Activated CD4-positive, alpha-beta T cell treated with anti-CD3 and anti-CD28 coated beads, Interleukin-2, amount 50 U/mL, for 4 hours (primary cell): ENCODE data around the gene PDE6B.

Experiments
- DNase-seq, 2 experiments: peaks; one replicate each; pipeline ENCODE4 v3.0.0-alpha.2; 2020

Gene PDE6B

DNA sequence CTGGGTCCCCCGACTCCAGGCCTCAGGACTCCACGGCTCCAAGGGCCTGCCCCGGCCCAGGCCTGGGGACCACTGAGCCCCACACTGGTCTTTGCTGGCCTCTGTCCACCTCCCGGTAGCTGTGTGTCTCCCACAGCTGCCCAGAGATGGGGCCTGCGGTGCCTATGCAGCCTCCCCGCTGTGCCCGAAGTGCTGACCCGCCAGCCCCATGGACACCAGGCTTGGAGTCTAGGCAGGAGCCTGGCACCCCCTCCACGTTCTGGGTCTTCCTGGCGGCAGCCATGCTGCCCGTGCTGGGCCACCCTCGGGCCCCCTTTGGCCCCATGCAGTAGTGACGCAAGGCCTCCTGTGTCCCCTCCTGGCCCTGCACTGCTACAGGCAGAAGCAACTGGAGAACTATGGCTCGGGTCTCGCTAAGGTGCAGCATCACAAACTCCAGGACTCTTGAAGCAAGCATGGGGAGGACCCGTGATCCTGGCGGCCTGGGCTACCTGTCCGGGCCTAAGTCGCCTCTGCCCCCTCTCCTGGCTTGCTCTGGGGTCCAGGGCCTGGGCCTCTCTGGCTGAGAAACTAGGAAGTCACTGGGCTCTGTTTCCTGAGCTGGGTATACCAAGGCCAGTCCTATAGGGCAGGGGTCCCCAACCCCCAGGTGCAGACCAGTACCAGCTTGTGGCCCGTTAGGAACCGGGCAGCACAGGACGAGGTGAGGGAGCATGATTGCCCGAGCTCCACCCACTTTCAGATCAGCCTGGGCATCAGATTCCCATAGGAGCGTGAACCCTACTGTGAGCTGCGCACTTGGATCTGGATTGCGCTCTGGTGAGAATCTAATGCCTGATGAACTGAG, 49.9 kb downstream of the PDE6B start:
- DNase-seq = no peak

DNA sequence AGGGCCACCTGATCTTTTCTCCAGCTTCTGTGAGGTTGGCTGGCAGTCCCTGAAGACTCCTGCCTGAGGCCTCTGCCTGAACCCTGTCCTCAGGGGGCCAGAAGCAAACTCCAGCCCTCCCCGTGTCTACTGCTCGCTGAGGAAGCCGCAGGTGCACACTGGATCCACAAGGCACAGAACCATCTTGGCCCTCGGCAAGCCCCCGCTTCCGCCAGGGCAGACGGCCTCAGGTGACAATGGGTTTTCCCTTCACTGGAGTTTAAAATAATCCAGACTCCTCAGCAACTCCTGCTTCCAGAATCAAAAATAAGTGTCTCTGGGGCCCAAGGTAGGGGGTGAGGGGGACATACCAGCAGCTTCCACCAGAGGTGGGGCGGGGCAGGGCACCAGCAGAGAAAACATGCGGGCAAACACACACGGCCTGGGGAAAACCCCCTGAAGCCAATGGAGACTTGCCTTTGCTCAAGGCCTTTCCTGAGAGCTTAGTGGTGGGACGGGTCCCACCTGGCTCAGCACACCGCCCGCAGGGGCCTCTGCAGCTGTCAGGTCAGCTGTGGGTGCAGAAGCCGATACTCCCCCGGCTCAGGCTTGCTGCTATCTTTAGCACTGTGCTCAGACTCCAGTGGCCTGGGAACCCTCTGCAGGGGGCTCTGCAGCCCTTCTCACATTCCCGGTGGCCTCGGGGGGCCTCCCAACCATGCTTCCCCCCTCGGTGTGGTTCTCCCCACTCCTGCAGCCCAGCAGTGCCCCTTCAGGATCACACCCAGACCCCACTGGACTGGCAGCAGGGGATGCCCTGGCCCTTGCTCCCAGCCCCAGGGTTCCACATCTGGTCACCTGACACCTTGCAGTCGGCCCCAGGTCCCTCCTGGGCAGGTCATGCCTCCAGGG, 50.9 kb downstream of the PDE6B start:
- no peak for DNase-seq

DNA sequence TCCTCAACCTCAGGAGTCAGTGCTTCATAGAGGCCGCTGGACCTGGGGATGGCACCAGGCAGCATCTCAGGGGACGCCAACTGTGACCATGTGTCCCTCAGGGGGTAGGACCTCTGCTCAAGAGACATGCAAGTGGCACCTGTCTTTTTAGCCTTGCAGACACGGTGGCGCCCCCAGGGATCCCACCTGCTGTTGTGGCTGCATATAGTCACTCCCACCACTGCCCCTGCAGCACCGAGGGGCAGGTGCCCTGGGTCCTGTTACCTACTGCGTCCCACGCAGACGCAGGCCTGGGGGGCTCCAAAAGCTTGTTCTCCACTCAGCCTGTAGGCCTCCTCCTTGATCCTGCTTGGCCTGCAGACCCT, 51.5 kb downstream of the PDE6B start:
- no peak for DNase-seq

DNA sequence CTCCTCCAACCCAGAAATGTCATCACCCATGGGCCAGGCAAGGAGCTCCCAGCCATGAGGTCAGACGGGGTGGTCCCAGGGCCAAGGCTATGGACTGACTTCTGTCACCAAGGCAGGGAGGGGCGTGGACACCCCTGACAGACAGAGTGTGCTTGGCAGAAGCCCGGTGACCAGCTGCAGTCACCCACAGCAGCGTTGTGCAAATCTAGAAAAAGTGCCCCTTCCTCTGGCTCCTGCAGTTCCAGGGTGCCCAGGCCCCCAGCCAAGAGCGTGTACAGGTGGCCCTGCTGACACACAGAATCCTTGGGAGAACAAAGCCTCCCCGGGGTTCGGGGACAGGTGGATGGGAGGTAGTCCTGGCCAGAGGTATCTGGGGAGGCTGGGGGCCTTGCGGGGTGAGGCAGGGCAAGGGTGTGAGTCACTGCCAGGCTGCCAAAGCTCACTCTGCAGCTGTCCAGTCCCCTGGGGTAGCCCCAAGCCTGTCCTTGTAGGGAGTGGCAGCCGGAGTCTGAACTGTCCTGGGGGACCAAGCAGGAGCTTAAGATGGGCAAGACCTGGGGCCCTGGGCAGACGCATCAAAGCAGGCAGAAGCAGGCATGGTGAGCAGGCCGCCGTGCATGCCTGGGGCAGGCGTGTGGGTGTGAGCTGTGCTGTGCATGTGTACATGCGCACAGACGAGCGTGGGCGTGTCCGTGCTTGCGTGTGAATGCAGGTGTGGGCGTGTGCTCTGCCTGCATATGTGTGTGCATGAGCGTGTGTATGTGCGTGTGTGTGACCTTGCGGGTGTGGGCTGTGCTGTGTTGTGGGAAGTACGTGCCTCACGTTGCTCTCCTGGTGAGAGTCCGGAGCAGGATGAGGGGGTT, 52.3 kb downstream of the PDE6B start:
- peak in 1 of 2 experiments; percentile 40 for DNase-seq

DNA sequence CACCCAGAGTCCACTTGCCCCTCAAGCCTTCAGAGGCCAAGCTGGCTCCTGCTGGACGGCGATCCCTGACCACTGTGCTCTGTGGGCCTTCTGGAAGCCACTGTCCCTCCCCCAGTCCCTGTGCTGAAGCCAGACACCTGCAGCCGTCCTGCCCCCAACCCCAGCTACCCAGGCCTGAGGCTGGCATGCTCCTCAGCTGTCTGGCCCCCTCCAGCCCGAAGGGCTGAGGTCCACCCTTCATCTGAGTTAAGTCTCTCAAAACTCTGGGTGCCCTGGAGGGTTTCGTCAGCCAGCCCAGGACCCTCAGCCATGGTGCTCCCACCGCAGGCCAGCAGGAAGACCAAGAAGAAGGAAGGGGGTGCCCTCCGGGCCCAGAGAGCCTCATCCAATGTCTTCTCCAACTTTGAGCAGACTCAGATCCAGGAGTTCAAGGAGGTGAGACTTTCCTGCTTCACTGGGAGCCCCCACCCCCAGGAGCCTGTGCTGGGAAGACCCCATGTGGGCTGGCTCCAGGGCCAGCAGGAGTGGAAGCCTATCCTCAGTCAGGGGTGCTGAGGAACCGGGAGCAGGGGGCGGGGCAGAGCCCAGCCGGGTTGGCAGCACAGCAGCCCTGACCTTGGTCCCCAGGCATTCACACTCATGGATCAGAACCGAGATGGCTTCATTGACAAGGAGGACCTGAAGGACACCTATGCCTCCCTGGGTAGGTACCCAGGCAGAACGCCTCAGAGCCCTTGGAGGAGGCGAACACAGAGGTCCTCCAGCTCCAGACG, 53.1 kb downstream of the PDE6B start:
- DNase-seq = no peak

DNA sequence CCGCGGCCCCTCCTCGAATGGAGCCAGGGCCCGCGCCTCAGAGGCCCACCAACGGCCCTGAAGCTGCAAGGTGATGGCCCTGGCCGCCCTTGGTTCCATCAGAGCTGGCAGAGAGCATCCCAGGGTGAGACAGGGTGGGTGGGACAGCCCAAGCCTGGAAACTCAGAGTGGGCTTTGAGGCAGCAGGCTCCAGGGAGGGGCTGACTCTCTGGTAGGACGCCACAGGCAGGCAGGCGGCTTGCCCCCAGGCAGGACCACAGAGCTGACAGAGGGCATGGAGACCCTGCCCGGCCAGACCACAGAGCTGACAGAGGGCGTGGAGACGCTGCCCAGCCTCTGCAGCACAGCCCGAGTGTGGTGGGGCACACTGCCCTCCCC, 53.7 kb downstream of the PDE6B start:
- no peak for DNase-seq

DNA sequence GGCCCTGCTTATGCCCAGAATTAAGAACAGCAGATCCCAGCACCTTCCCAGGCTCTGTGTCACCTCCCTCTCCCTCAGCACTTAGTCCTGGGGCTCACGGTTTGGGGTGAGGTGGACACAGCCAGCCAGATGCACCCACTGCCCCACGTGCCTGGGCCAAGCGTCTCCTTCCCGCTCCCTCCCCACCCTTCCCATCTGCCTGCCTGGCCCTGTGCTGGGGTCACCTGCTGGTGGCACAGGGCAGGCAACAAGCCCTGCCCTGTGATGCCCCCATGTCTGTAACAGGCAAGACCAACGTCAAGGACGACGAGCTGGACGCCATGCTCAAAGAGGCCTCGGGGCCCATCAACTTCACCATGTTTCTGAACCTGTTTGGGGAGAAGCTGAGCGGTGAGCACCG, 54.3 kb downstream of the PDE6B start:
- DNase-seq = no peak

DNA sequence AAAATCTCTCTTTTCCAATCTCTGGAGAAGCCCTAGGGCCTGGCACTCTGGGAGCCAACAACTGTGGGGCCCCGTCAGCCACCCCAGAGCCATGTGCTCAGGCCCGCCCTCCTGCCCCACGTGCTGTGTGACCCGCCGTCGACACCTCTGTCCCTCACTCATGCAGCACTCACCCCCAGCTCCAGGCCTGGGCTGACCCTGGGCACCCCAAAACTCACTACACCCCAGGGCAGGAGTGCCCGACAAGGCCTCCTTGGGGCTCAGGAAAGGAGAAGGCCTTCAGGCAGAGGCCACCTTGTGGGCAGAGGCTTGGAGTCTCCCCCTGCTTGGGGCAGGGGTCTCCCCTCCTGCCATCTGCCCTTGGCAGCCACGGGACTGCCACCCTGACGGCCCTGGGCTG, 54.7 kb downstream of the PDE6B start:
- no peak for DNase-seq

DNA sequence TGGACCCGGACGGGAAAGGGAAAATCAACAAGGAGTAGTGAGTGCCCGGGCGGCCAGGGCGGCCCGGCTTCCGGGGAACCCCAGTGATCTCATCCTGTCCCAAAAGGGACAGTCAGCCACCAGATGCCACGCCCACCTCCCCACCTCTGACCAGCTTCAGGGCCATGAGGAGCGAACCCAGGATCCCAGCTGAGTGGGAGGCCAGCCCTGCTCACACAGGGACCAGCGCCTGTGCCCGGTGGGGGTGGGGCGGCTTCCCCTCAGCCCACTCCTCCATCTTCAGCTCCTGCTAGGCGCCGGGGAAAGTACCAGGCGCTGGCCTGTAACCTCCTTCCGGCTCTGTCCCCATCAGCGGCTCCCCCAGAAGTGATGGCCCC, 55.2 kb downstream of the PDE6B start:
- DNase-seq = no peak

DNA sequence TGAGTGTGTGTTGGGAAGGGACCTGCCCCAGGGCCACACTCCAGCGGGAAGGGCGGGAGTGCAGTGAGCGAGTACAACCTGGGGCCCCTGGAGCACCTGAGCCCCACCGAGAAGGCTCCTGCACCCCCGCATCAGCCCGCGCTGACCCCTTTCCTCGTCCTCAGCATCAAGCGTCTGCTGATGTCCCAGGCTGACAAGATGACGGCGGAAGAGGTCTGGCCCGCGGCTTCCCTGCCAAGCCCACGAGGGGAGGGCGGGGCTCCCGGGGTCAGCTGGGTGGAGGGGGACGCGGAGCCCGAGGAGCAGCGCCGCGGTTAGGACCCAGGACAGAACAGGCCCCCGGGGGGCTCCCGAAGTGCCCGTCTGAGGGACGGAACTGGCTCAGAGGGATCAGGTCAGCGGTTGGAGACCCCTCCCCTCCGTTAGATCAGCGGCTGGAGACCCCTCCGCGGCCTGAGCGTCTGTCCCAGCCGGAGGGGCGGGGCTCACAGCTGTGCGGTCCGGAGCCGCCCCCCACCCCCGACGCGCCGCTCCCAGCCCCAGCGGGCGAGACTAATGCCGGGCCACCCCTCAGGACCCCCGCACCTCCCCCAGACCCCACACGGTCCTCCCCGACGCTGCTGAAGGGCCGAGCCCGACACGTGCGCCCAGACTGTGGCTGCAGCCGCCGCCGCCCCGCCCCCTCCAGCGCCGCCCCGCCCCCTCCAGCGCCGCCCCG, 55.7 kb downstream of the PDE6B start:
- DNase-seq = no peak

DNA sequence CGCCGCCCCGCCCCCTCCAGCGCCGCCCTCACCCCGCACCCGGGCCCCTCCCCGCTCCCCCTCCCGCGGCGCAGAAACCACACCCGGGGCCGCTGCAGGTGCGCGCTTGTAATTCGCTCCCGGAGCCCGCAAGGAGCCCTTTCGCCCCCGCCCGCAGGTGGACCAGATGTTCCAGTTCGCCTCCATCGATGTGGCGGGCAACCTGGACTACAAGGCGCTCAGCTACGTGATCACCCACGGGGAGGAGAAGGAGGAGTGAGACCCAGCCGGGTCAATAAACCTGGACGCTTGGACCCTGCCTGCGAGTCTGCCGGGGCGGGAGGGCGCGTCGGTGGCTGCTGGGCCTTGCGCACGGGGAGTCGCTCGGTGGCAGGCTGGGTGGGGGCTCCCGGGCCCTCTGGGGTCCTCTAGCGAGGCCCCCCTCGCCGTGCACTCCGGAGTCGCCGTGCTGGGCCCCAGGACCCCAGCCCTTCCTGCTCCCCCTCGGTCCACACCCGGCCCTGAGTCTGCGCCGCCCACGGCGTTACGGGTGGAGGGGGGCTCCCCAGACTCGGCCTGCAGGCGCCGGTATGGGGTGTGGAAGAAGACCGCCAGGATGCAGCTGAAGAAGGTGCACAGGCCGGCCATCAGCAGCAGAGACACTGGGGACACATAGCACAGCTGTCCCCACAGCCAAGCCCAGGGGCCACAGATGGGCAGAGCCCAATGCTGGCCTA, 56.5 kb downstream of the PDE6B start:
- no peak for DNase-seq

DNA sequence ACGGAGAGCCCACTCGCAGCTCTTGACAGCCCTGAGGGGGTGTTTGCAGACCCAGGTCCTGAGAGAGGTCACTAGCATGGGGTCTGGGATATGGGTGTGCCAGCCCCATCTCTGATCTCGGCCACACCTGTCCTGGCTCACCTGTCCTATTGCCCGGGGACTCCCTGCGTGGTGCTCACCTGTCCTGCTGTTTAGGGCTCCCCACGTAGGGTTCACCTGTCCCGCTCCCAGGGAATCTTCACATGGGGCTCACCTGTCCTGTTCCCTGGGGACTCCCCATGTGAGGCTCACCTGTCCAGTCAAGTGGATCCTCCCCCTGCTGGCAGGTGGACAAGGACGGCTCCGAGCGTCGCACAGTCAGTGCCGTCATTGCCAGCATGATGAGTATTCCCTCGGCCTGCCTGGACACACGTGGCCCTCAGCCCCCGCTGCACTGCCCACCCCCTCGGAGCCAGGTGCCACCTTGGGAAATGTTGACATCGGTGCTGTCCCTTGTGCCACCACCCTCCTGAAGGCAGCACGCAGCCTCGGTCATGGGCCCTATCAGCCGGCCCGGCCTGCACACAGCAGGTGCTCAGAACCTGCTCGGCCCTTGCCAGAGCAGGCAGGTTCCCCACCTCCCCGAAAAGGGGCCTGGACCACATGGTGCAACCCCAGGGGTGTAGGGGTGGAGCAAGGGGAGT, 57.3 kb downstream of the PDE6B start:
- DNase-seq = no peak

DNA sequence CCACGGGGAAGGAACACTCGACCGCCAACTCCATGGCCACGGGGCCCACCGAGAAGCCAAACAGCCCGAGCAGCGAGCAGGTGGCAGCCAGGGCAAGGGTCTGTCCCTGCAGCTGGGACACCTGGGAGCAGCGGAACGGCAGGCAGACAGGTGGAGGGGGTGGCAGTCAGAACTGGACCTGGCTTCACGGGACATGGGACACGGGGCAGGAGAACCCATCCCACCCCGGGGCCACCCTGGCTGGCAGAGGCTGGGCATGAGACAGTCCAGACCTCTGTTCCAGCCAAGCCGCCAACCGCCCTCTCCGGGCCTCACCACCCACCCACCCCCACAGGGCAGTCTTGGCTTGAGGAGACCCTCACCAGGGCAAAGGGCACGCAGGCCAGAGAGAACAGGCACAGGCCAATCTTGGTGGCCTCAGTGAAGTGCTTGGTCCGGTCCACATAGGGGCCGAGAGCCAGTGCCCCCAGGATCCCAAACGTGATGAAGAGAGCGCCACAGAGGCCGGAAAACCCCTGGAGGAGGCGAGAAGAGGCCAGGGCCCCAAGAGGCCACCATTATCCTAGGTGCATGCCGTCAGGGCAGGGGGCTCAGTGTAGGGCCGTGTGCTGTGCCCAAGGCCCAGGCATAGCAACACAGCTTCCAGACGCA, 58.0 kb downstream of the PDE6B start:
- no peak for DNase-seq

DNA sequence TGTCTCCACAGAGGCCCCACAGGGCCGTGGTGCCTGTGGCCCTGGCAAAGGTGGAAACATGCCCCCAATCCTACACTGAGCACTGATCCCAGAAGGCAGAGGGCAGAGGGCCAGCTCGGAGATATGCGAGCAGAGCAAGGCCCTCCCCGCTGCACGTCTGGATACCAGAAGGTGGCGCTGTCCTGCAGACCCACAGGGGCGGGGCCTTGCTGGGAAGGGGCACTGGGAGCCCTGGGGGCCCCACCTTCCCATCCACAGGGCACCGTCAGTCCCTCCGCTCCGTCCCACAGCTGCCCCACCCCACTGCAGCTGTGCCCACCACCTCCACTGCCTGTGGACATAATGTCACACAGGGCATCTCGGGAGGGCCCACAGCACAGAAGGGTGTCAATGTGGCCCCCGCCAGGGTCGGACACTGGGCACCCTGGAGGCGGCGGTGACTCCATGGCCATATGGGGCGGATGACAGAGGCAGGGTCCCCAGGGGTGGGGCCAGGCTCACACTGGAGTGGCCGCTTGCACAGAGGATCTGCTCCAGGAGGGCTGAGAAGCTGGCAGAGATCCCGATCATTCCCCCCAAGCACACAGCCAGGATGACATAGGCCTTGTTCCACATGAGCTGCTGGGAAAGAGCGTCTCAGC, 58.7 kb downstream of the PDE6B start:
- no peak for DNase-seq

DNA sequence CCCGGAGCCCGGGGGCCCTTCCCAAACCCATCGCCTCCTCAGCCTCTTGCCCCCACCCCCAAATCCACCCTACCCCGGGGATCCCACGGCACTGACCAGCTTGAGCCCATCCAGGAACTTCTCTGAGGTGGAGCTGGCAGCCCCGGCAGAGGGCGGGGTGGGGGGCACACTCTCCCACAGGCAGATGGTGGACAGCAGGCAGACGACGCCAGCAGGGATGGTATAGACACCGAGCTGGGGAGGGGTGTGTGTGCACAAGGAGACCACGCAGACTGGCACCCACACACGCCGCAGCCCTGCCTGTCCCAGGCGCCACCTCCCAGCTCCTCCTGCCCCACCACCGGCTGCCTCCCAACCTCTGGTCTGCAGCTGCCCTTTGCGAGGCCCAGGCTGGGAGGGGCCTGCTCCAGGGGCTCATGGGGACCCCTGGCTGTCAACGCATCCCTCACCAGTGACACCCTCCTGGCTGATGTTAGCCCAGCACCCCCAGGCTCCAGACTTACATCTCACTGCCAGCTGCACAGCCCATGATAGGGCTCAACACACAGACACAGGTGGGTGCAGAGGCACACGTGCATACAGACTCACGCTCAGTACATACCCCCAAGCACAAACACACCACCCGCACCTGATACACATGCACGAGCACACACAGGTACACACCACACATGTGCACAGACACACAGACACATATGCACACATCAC, 59.4 kb downstream of the PDE6B start:
- no peak for DNase-seq

DNA sequence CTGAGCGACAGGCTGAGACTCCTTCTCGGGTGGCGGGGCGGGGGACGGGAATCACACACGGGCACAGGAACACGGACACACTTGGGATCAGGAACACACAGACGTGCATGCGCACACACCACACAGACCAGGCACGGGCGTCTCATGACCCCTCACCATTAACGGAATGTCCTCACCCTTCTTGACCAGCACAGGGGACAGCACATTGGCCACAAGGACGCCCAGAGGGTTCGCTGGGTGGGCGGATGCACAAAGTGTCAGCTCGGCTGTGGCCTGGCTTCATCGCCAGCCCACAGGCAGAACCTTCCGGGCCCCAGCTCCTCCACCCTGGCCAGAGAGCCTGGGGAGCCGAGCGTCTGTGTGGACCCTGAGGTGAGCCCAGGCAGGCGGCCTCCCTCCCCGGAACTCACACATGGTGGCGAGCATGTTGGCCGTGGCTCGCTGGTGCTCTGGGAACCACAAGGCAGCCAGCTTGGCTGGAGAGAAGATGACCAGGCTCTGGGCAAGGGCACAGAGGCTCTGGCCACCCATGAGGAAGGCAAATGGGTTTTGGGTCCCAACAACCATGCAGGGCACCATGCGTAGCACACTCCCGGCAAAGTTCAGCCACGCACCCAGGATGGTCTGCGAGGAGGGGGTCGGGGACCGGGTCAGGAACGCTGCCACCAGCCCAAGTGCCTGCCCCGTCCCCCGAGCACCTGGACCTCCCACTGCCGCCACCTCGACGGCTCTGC, 60.5 kb downstream of the PDE6B start:
- no peak for DNase-seq

DNA sequence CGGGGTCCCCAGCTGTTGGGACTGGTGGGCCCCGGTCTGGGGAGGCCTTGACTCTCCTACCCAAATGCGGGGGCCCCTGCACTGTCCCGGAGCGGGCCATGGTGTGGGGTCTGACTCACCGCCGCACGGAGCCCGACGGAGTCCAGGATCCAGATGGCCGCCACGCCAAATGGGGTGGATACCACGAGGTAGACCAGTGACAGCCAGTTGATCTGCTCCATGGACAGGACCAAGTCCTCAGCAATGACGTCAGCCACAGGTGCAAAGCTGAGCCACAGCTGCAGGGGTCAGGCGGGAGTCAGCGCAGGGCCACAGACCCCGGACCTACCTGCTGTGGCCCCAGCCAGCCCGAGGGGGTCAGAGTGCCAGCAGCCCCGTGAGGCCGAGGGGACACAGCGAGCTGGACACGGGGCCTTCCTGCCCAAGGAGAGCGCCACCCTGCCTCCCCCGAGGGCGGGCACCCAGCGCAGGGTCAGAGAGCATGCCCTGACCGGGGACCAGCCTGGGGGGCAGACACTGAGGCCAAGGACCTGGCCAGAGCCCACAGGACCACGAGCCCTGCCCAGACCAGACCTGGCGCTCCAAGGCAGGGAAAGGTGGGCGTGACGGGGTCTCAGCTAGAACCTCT, 61.2 kb downstream of the PDE6B start:
- DNase-seq = no peak
